ENCODE measurements around the gene FAM163B. TPM values are rescaled to one million over a fixed set of nuclear protein-coding genes. Genes with fewer than 3 reads are reported as not detected.

FAM163B gene
- total RNA-seq, 2 donors from 2014 or later = not detected

- ATAC-seq (replicated peaks in 1 of 2) = no peak
Measured at GRCh38 chr9:133643978-133644760, 35.0 kb upstream of the FAM163B start.

GRCh38 chr9:133643362-133643755 is 34.2 kb upstream of the FAM163B start:
- Mint-ChIP-seq H3K27me3 (ENCODE audit: low read depth) (no peaks in the 10 kb centered on the region), H3K36me3 (ENCODE audit: insufficient read depth in 2 of 2) (no peaks in the 10 kb centered on the region), H3K9me3 (no peaks in the 10 kb centered on the region), H3K4me3 (no peak overlapping the region), H3K4me1 (ENCODE audit: low read depth) (no peaks in the 10 kb centered on the region), H3K27ac (no peak overlapping the region)
- DNase-seq (no peak), ATAC-seq (replicated peaks in 1 of 2) (no peak)

More at GRCh38 chr9:133643978-133644760, 35.0 kb upstream of the FAM163B start:
- Mint-ChIP-seq H3K36me3 (ENCODE audit: insufficient read depth in 2 of 2) (no peaks in the 10 kb centered on the region), H3K9me3 (no peaks in the 10 kb centered on the region), H3K4me3 (no peak overlapping the region), H3K4me1 (ENCODE audit: low read depth) (no peaks in the 10 kb centered on the region), H3K27me3 (ENCODE audit: low read depth) (no peaks in the 10 kb centered on the region), H3K27ac (no peak overlapping the region)
- no peak for DNase-seq

GRCh38 chr9:133642708-133643361 is 33.6 kb upstream of the FAM163B start:
- DNase-seq (no peak), ATAC-seq (replicated peaks in 1 of 2) (no peak)
- H3K27ac Mint-ChIP-seq = no peak overlapping the region
- H3K4me1 Mint-ChIP-seq (ENCODE audit: low read depth) = no peaks in the 10 kb centered on the region
- no peak overlapping the region for H3K4me3 Mint-ChIP-seq
- no peaks in the 10 kb centered on the region for H3K36me3 Mint-ChIP-seq (ENCODE audit: insufficient read depth in 2 of 2)
- H3K9me3 Mint-ChIP-seq = no peaks in the 10 kb centered on the region
- H3K27me3 Mint-ChIP-seq (ENCODE audit: low read depth) = no peaks in the 10 kb centered on the region

GRCh38 chr9:133641861-133642595 is 32.8 kb upstream of the FAM163B start:
- no peak overlapping the region for H3K4me3 Mint-ChIP-seq
- H3K9me3 Mint-ChIP-seq = no peaks in the 10 kb centered on the region
- H3K27ac Mint-ChIP-seq = no peak overlapping the region
- DNase-seq = no peak
- H3K36me3 Mint-ChIP-seq (ENCODE audit: insufficient read depth in 2 of 2) = no peaks in the 10 kb centered on the region
- H3K4me1 Mint-ChIP-seq (ENCODE audit: low read depth) = no peaks in the 10 kb centered on the region
- ATAC-seq (replicated peaks in 1 of 2) = no peak
- no peaks in the 10 kb centered on the region for H3K27me3 Mint-ChIP-seq (ENCODE audit: low read depth)

- ATAC-seq (replicated peaks in 1 of 2) (no peak), DNase-seq (no peak)
- Mint-ChIP-seq H3K27ac (no peak overlapping the region), H3K4me1 (ENCODE audit: low read depth) (no peaks in the 10 kb centered on the region), H3K4me3 (no peak overlapping the region), H3K27me3 (ENCODE audit: low read depth) (no peaks in the 10 kb centered on the region), H3K9me3 (no peaks in the 10 kb centered on the region), H3K36me3 (ENCODE audit: insufficient read depth in 2 of 2) (no peaks in the 10 kb centered on the region)
Measured at GRCh38 chr9:133641396-133641655, 32.1 kb upstream of the FAM163B start.

GRCh38 chr9:133640580-133641395 is 31.6 kb upstream of the FAM163B start:
- no peak overlapping the region for H3K4me3 Mint-ChIP-seq
- ATAC-seq (replicated peaks in 1 of 2) (no peak), DNase-seq (no peak)
- no peak overlapping the region for H3K27ac Mint-ChIP-seq
- H3K36me3 Mint-ChIP-seq (ENCODE audit: insufficient read depth in 2 of 2) = no peaks in the 10 kb centered on the region
- H3K4me1 Mint-ChIP-seq (ENCODE audit: low read depth) = no peaks in the 10 kb centered on the region
- no peaks in the 10 kb centered on the region for H3K9me3 Mint-ChIP-seq
- H3K27me3 Mint-ChIP-seq (ENCODE audit: low read depth) = no peaks in the 10 kb centered on the region

GRCh38 chr9:133640160-133640559 is 31.0 kb upstream of the FAM163B start:
- DNase-seq (no peak), ATAC-seq (replicated peaks in 1 of 2) (no peak)
- H3K27me3 Mint-ChIP-seq (ENCODE audit: low read depth) = no peaks in the 10 kb centered on the region
- H3K27ac Mint-ChIP-seq = no peak overlapping the region
- no peaks in the 10 kb centered on the region for H3K4me1 Mint-ChIP-seq (ENCODE audit: low read depth)
- H3K9me3 Mint-ChIP-seq = no peaks in the 10 kb centered on the region
- no peak overlapping the region for H3K4me3 Mint-ChIP-seq
- H3K36me3 Mint-ChIP-seq (ENCODE audit: insufficient read depth in 2 of 2) = no peaks in the 10 kb centered on the region

GRCh38 chr9:133639613-133640012 is 30.4 kb upstream of the FAM163B start:
- H3K27me3 Mint-ChIP-seq (ENCODE audit: low read depth) = no peaks in the 10 kb centered on the region

GRCh38 chr9:133638711-133639110 is 29.5 kb upstream of the FAM163B start:
- Mint-ChIP-seq H3K36me3 (ENCODE audit: insufficient read depth in 2 of 2) (no peaks in the 10 kb centered on the region), H3K4me1 (ENCODE audit: low read depth) (no peaks in the 10 kb centered on the region), H3K27me3 (ENCODE audit: low read depth) (no peaks in the 10 kb centered on the region), H3K27ac (no peak overlapping the region), H3K9me3 (no peaks in the 10 kb centered on the region), H3K4me3 (no peak overlapping the region)
- DNase-seq (no peak), ATAC-seq (replicated peaks in 1 of 2) (no peak)

More at GRCh38 chr9:133639613-133640012, 30.4 kb upstream of the FAM163B start:
- Mint-ChIP-seq H3K27ac (no peak overlapping the region), H3K4me3 (no peak overlapping the region), H3K9me3 (no peaks in the 10 kb centered on the region), H3K4me1 (ENCODE audit: low read depth) (no peaks in the 10 kb centered on the region), H3K36me3 (ENCODE audit: insufficient read depth in 2 of 2) (no peaks in the 10 kb centered on the region)
- DNase-seq (no peak), ATAC-seq (replicated peaks in 1 of 2) (no peak)

- Mint-ChIP-seq H3K9me3 (no peaks in the 10 kb centered on the region), H3K4me3 (no peak overlapping the region), H3K27me3 (ENCODE audit: low read depth) (no peaks in the 10 kb centered on the region), H3K27ac (no peak overlapping the region), H3K36me3 (ENCODE audit: insufficient read depth in 2 of 2) (no peaks in the 10 kb centered on the region), H3K4me1 (ENCODE audit: low read depth) (no peaks in the 10 kb centered on the region)
- no peak for DNase-seq
- ATAC-seq (replicated peaks in 1 of 2) = no peak
Measured at GRCh38 chr9:133638076-133638475, 28.9 kb upstream of the FAM163B start.

GRCh38 chr9:133637451-133638055 is 28.4 kb upstream of the FAM163B start:
- Mint-ChIP-seq H3K4me1 (ENCODE audit: low read depth) (no peaks in the 10 kb centered on the region), H3K27me3 (ENCODE audit: low read depth) (no peaks in the 10 kb centered on the region), H3K27ac (no peak overlapping the region), H3K9me3 (no peaks in the 10 kb centered on the region), H3K36me3 (ENCODE audit: insufficient read depth in 2 of 2) (no peaks in the 10 kb centered on the region), H3K4me3 (no peak overlapping the region)
- DNase-seq = no peak
- ATAC-seq (replicated peaks in 1 of 2) = no peak

- Mint-ChIP-seq H3K27ac (no peak overlapping the region), H3K4me3 (no peak overlapping the region), H3K27me3 (ENCODE audit: low read depth) (no peaks in the 10 kb centered on the region), H3K4me1 (ENCODE audit: low read depth) (no peaks in the 10 kb centered on the region), H3K36me3 (ENCODE audit: insufficient read depth in 2 of 2) (no peaks in the 10 kb centered on the region), H3K9me3 (no peaks in the 10 kb centered on the region)
- ATAC-seq (replicated peaks in 1 of 2) = no peak
- DNase-seq = no peak
Measured at GRCh38 chr9:133636902-133637301, 27.7 kb upstream of the FAM163B start.
